Measurements from ENCODE around the gene OR52H1. TPM values are rescaled to one million over a fixed set of nuclear protein-coding genes. Genes with fewer than 3 reads are reported as not detected.

Gene OR52H1
- total and polyA plus RNA-seq, 10 of the 15 experiments (the other 5 are each of a cell fraction or from before 2014, with no cell fraction given), result 0.06 to 0.40 (median 0.23) TPM; not detected in 4

- Histone ChIP-seq H4K20me1 (ENCODE audit: control insufficient read depth, insufficient read depth) (no peaks in the 10 kb centered on the region), H3K27me3 (replicated peaks in 1 of 2; ENCODE audit: control insufficient read depth in 2 of 2, insufficient read depth in 2 of 2, low read length in 1 of 2) (no peaks in the 10 kb centered on the region), H3K36me3 (ENCODE audit: control insufficient read depth in 2 of 2, insufficient read depth in 2 of 2, low read length in 1 of 2) (no peaks in the 10 kb centered on the region), H3K9me3 (replicated peaks; ENCODE audit: control insufficient read depth, insufficient read depth, low read length) (no peaks in the 10 kb centered on the region), H3K9ac (ENCODE audit: control insufficient read depth, insufficient read depth, low read length) (no peak overlapping the region), H3K79me2 (ENCODE audit: control insufficient read depth, insufficient read depth, low read length) (no peaks in the 10 kb centered on the region), H3K4me1 (ENCODE audit: control insufficient read depth, insufficient read depth, low read length) (no peaks in the 10 kb centered on the region), H3K27ac (ENCODE audit: control insufficient read depth, insufficient read depth) (no peak overlapping the region), H3K4me3 (no peak overlapping the region), H3K4me2 (ENCODE audit: control insufficient read depth, insufficient read depth) (no peak overlapping the region), H2AFZ (ENCODE audit: control insufficient read depth, low read depth, low read length) (no peak overlapping the region)
- ChIA-PET CTCF (interaction anchor here (1.1 kb wide), 1 partner anchor 13 kb away, joined by 3 read pairs; no protein-coding TSS in a partner anchor), RAD21 (ENCODE audit: unreplicated experiment) (no interaction called here), SMC1A (ENCODE audit: uncharacterized antibody, unreplicated experiment) (no interaction called here), POLR2A (no interaction called here)
- ATAC-seq (no peak), DNase-seq (ENCODE audit: low read depth, low spot score) (no peak), FAIRE-seq (no peak)
- 33% methylated on average over 2 of the region's 2 CpGs for WGBS (ENCODE audit: insufficient coverage, insufficient replicate concordance, low lambda C conversion rate, missing lambda C conversion rate)
- no TSS peak for BruUV-seq (replicated peaks)
- in situ Hi-C loops (cut with MboI) (no loop called here), intact Hi-C loops (cut with micrococcal nuclease; ENCODE audit: unreplicated experiment) (no loop called here)
- TF ChIP-seq RUNX3 (IDR thresholded peaks at IDR 0.05; ENCODE audit: low read length), result no peak
- no peak for TF ChIP-seq MXI1 (IDR thresholded peaks at IDR 0.05; ENCODE audit: low read depth, low read length)
- TF ChIP-seq BACH1 (IDR thresholded peaks at IDR 0.05; ENCODE audit: borderline replicate concordance), result no peak
- no peak for TF ChIP-seq SPI1 (IDR thresholded peaks at IDR 0.05; ENCODE audit: borderline replicate concordance, insufficient read depth, low read depth, low read length)
- TF ChIP-seq YY1 (IDR thresholded peaks at IDR 0.05; ENCODE audit: low read depth, low read length), result no peak
- TF ChIP-seq ZBTB33 (IDR thresholded peaks at IDR 0.05), result no peak
- no peak for TF ChIP-seq BCL11A (IDR thresholded peaks at IDR 0.05; ENCODE audit: low read depth, low read length)
- no peak for TF ChIP-seq IKZF1 (conservative IDR thresholded peaks at IDR 0.05)
- no peak for TF ChIP-seq NFIC (IDR thresholded peaks at IDR 0.05; ENCODE audit: low read depth, low read length)
- no peak for TF ChIP-seq SRF (IDR thresholded peaks at IDR 0.05; ENCODE audit: low read depth in 2 of 2, low read length in 2 of 2)
- TF ChIP-seq EGR1 (IDR thresholded peaks at IDR 0.05; ENCODE audit: borderline replicate concordance in 1 of 2, low read depth in 2 of 2, low read length in 2 of 2), result no peak
- TF ChIP-seq ASH2L (IDR thresholded peaks at IDR 0.05; ENCODE audit: borderline replicate concordance, low read depth), result no peak
- no peak for TF ChIP-seq NFYB (IDR thresholded peaks at IDR 0.05; ENCODE audit: insufficient read depth, low read depth, low read length)
- TF ChIP-seq STAT1 (conservative IDR thresholded peaks at IDR 0.05), result no peak
- TF ChIP-seq NBN (IDR thresholded peaks at IDR 0.05), result no peak
- no peak for TF ChIP-seq ZNF592 (IDR thresholded peaks at IDR 0.05)
- TF ChIP-seq, protein P1, sequence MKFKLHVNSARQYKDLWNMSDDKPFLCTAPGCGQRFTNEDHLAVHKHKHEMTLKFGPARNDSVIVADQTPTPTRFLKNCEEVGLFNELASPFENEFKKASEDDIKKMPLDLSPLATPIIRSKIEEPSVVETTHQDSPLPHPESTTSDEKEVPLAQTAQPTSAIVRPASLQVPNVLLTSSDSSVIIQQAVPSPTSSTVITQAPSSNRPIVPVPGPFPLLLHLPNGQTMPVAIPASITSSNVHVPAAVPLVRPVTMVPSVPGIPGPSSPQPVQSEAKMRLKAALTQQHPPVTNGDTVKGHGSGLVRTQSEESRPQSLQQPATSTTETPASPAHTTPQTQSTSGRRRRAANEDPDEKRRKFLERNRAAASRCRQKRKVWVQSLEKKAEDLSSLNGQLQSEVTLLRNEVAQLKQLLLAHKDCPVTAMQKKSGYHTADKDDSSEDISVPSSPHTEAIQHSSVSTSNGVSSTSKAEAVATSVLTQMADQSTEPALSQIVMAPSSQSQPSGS (IDR thresholded peaks at IDR 0.05; ENCODE audit: low read length), result no peak
Measured at GRCh38 chr11:5574654-5575053, 26.3 kb upstream of the OR52H1 start.
